HepG2 (cell line): ENCODE measurements around the gene TTLL13. TPM values are rescaled to one million over a fixed set of nuclear protein-coding genes. Genes with fewer than 3 reads are reported as not detected.

Source experiments
- DR1 ChIP-seq: sonication (generic); formaldehyde crosslinking; IDR thresholded peaks from 2 replicates; pipeline ENCODE4 v1.8.0; 2021; ENCODE audit warnings: mild to moderate bottlenecking, missing genetic modification reagents, inconsistent platforms
- FOXJ3 ChIP-seq: sonication (generic); formaldehyde crosslinking; IDR thresholded peaks from 2 replicates; pipeline ENCODE4 v1.4.0; 2020; ENCODE audit warnings: missing genetic modification reagents, mild to moderate bottlenecking, borderline replicate concordance
- HNF1B ChIP-seq: sonication (generic); formaldehyde crosslinking; IDR thresholded peaks from 2 replicates; pipeline ENCODE4 v1.5.1; 2020; ENCODE audit warnings: mild to moderate bottlenecking, moderate library complexity, missing genetic modification reagents
- KLF16 ChIP-seq, 2 experiments: sonication (generic) in 1 of 2; formaldehyde crosslinking in 1 of 2; IDR thresholded peaks; 2 replicates each; pipeline versions ENCODE4 v1.6.1 to v1.8.0; 2016 to 2023; ENCODE audit warnings: missing genetic modification reagents in 2 of 2, missing compliant biosample characterization in 1 of 2
- MEF2D ChIP-seq: sonication (generic); formaldehyde crosslinking; IDR thresholded peaks from 2 replicates; pipeline ENCODE4 v1.5.1; 2020; ENCODE audit warnings: mild to moderate bottlenecking, missing genetic modification reagents
- MYC ChIP-seq: sonication (generic); formaldehyde crosslinking; IDR thresholded peaks from 2 replicates; pipeline ENCODE4 v1.9.0; 2021; ENCODE audit warnings: missing genetic modification reagents, borderline replicate concordance
- PHF8 ChIP-seq: sonication (generic); formaldehyde crosslinking; IDR thresholded peaks from 2 replicates; pipeline ENCODE4 v1.5.0; 2020; ENCODE audit warnings: missing genetic modification reagents
- PITX1 ChIP-seq: sonication (generic); formaldehyde crosslinking; IDR thresholded peaks from 2 replicates; pipeline ENCODE4 v1.5.1; 2020; ENCODE audit warnings: mild to moderate bottlenecking, missing genetic modification reagents
- SP4 ChIP-seq: sonication (generic); formaldehyde crosslinking; IDR thresholded peaks from 2 replicates; pipeline ENCODE4 v1.8.1; 2023; ENCODE audit warnings: mild to moderate bottlenecking, missing genetic modification reagents
- USF2 ChIP-seq, 2 experiments: sonication (generic) in 1 of 2; formaldehyde crosslinking in 1 of 2; IDR thresholded peaks; 2 replicates each; pipeline versions ENCODE4 v1.5.1 to v1.6.1; 2011 to 2020; ENCODE audit warnings: borderline replicate concordance in 1 of 2, low read depth in 1 of 2, low read length in 1 of 2, mild to moderate bottlenecking in 1 of 2, missing genetic modification reagents in 1 of 2, moderate library complexity in 1 of 2
- ZNF616 ChIP-seq: sonication (generic); formaldehyde crosslinking; IDR thresholded peaks from 2 replicates; pipeline ENCODE4 v1.5.0; 2020; ENCODE audit warnings: low read depth, mild to moderate bottlenecking, missing genetic modification reagents
- polyA plus RNA-seq, 8 experiments: library from polyadenylated mRNA; depleted of rRNA in 3 of 8; stranded (reverse) in 7 of 8; unstranded in 1 of 8; fragments of >200 nt; fragmentation: Illumina TruSeq in 4 of 8; extraction: Trizol in 4 of 8; gene quantifications; 2 replicates each; pipeline versions ENCODE4 v1.2.1 to v1.2.3, GENCODE V29; 2011 to 2016; ENCODE audit warnings: low read depth in 4 of 8, missing spikeins in 1 of 8, mixed read lengths in 1 of 8; ENCODE audit not compliant: insufficient read depth in 1 of 8
- total RNA-seq, 5 experiments: library from RNA; depleted of rRNA; stranded (reverse); fragments of >200 nt; fragmentation: Illumina TruSeq; extraction: Trizol; gene quantifications; 2 replicates each; pipeline ENCODE4 v1.2.3, GENCODE V29; 2016; ENCODE audit warnings: low read depth in 1 of 5

The TTLL13 gene
- total and polyA plus RNA-seq, 2 of the 13 experiments (the other 11 are each of a cell fraction or from before 2014, with no cell fraction given): 0.07 to 0.29 TPM

GRCh38 chr15:90200534-90201129, 48.7 kb upstream of the TTLL13 start (continued):
- TF ChIP-seq HNF1B: 0 out of 2 replicates have a peak, but pooled peaks have one; percentile 25
- peak; percentile 56; the same call in 1 of the 2 replicates for TF ChIP-seq SP4 (CRISPR knock-in tag)
- TF ChIP-seq MYC (CRISPR knock-in tag): peak; percentile 30; the same call in 1 of the 2 replicates
- peak; percentile 15; the same call in 1 of the 2 replicates for TF ChIP-seq PITX1 (CRISPR knock-in tag)
- 0 out of 2 replicates have a peak, but pooled peaks have one; percentile 58 for TF ChIP-seq ZNF616 (CRISPR knock-in tag)
- no peak for TF ChIP-seq USF2 (IDR thresholded peaks at IDR 0.05; ENCODE audit: low read depth, low read length)
- 0 out of 2 replicates have a peak, but pooled peaks have one; percentile 23 for TF ChIP-seq USF2 (CRISPR knock-in tag; IDR thresholded peaks at IDR 0.05; ENCODE audit: borderline replicate concordance)
- TF ChIP-seq PHF8 (CRISPR knock-in tag): peak; percentile 57
- TF ChIP-seq KLF16 (CRISPR knock-in tag; IDR thresholded peaks at IDR 0.05): 0 out of 4 replicates have a peak, but pooled peaks of 1 of the 2 experiments have one; percentile 4
- TF ChIP-seq DR1 (CRISPR knock-in tag): no peak
- no peak for TF ChIP-seq FOXJ3
- TF ChIP-seq MEF2D (CRISPR knock-in tag): 0 out of 2 replicates have a peak, but pooled peaks have one; percentile 22
- TF ChIP-seq, all 625 proteins: peak for 10
